Measurements from ENCODE around the gene SLC25A36.
A peak's percentile ranks its signal among the peaks of the same experiment; 100 is the strongest.
"Not testable (repeated sequence)": the region's sequence is repeated elsewhere in the genome, so short reads cannot be mapped to it uniquely, and the experiment has no call there.

SLC25A36 gene

DNA sequence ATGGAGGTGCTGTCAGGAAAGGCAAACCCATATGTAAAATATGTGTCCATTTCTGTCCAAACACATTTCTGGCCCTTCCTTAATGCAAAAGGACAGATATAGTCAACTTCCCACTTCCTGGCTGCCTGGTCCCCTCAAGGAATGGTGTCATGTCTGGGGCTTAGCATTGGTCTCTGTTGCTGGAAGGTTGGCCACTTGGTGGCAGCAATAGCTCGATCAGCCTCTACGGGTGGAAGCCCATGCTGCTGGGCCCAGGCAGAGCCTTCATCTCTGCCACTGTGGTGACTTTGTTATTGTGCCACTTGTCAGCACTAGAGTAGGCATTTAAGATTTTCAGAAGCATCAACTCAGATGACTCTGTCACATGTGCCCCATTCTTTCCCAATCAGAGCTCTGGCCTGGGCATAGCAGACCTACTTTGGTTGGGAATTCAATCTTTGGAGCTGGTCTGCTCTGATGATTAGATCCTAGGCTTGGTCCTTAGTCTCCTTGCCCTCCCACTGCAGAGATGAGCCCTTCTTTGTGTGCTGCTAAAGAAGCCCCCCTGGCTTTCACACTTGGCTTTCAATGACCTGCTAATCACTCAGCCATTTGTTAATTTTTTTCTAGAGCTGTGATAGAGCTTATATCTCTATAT is 58.5 kb downstream of the SLC25A36 start:
- DNase-seq: no peak

DNA sequence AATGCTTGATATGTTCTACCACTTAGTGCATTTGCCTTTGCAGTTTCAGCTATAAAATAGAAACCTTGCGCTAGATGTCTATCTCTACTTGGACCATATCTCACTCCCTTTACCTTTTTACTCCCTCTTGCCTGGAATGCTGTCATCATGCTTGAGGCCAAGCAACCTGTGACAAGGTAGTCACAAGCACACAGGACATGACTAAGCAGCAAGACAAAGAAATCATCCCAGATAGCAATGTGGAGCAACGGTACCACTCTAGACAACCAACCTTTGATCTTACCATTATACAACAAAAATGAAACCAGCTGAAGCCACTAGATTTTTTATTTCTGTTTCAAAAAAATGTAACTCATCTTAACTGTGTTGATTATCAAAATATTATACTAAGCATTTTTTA is 59.0 kb downstream of the SLC25A36 start:
- no peak for DNase-seq

DNA sequence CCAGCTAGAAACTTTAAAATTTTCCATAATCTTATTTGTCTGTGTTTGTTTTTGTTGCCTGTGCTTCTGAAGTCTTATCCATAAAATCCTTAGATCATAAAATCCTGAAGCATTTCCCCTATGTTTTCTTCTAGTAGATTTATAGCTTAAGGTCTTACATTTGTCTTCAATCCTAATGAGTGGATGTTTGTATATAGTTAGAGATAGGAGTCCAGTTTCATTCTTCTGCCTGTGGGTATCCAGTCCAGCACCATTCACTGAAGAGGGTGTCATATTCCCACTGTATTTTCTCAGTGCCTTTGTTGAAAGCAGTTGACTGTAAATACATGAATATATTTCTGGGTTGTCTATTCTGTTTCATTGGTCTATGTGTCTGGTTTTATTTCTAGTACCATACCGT is 64.7 kb downstream of the SLC25A36 start:
- no peak for DNase-seq

DNA sequence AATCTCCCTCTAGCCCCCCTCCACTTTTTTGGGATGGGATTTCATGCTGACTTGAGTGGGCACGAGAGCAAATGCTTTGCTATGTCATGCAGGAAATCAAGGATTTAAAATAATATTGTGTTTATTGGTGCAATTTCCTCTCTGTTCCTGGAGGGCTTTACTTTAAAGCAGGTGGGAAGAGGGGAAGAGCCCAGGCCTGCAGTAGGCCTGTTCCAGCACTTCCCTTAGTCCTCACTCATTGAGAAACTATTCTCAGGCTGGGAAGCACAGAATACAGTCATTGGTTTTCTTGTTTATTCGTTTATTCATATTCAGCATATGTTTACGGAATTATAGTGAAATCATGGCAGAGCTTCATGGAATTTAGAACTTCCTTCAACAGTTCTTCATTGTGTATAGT is 67.9 kb downstream of the SLC25A36 start:
- DNase-seq: no peak

DNA sequence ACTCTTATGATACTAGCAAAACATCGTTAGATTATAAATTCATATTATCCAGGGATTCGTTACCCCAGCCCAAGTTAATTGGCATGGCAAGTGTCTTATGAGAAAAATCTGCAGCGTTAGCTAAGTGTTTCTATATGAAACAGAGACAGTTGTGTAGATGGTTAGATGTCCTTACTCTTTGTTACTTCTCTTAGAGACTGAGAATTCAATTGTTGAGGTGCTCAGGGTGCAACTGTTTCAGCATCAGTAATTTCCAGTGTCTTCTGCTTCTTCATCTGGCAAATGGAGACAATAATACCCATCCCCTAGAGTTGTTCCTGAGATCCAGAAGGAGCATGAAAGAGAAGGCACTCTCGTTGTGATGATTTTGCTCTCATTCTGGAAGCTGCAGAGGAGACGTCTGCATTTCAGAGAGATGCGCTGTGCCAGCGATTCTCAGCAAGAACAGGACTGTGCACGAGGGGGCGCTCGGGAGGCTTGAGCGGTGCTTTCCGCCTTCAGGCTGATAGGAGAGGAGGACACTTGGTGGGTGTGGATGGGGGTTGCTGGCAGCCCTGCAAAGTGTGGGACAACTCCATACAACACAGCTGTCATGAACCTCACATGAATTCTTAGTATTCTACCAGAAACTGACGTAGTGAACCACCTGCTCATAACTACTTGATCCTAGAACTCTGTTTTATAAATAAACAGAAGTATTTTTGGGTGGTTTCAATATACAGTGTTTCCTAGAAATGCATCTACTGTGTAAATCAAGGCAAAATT is 69.8 kb downstream of the SLC25A36 start:
- DNase-seq: peak; percentile 37

DNA sequence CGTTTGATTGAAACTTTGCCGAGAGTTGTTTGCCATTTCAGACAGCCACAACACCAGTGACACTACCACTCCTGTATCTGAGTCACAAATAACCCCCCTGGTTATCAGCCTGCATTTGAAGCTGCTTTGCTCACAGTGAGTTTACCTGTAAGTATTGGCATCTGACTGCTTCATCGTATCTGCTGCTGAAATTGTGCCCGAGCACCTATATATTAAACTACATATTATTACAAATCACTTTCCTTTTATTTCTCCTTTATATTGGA is 70.3 kb downstream of the SLC25A36 start:
- DNase-seq: no peak

DNA sequence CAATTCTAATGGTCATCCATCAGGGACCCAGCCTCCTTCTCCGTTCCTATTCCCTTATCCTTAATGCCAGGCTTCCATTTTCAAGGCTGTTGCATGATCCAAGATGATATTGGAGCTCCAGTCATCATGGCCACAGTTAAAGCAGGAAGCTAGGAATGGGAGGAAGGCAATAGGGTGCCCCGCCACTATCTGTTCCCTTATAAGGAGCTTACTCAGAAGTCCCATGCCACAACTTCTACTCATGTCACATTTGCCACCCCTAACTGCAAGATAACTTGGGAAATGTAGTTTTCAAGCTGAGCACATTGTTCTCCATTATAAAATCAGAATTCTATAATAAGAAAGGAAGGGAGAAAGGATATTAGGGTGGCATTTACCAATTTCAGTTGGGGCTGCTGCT is 70.9 kb downstream of the SLC25A36 start:
- no peak for DNase-seq

GRCh38 chr3:141015481-141015880 is 73.8 kb downstream of the SLC25A36 start:
- no peak for DNase-seq

DNA sequence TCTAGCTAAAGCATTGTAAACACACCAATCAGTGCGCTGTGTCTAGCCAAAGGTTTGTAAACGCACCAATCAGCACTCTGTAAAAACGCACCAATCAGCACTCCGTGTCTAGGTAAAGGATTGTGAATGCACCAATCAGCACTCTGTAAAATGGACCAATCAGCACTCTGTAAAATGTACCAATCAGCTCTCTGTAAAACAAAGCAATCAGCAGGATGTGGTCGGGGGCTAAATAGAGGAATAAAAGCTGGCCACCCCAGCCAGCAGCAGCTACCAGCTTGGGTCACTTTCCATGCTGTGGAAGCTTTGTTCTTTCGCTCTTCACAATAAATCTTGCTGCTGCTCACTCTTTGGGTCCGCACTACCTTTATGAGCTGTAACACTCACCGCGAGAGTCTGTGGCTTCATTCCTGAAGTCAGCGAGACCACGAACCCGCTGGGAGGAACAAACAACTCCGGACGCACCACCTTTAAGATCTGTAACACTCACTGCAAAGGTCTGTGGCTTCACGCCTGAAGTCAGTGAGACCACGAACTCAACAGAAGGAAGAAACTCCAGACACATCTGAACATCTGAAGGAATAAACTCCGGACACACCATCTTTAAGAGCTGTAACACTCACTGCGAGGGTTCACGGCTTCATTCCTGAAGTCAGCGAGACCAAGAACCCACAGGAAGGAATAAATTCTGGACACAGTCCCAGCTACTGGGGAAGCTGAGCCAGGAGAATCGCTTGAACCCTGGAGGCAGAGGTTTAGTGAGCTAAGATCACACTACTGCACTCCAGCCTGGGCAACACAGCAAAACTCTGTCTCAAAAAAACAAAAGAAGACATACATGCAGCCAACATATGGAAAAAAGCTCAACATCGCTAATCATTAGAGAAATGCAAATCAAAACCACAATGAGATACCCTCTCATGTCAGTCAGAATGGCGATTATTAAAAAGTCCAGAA is 76.0 kb downstream of the SLC25A36 start:
- not testable (repeated sequence) for DNase-seq

- no peak for DNase-seq
Observed at GRCh38 chr3:141019244-141019643, 77.6 kb downstream of the SLC25A36 start.

DNA sequence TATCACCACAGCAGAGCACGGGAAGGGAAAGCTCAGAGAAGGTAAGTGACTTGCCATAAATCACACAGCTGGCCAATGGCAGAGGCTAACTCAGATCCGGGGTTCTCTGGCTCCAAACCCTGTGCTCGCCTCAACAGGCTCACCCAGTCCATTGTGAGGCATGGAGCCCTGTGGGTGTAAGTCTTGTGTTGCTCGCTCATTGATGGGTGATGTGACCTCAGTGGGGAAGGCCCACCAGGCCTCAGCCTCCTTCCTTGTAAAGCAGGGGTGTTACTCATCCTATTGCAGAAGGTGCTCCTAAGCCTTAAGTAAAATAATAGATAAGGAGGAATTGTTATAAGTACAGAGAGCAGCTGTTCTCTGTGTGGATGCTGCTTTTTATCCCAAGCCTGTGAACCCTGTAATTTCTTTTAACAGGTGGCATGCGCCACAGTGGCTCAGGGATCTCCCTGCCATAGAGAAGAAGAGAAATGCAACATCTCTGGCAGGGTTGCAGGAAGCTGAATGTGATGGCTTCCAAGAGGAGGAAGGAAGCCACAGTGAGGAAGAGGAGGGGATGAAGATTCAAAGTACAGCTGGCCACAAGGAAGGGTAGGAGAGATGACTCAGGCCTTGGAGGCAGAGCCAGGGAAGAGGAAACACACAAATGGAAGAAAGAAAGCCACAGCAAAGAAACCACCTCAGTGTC is 78.7 kb downstream of the SLC25A36 start:
- no peak for DNase-seq

- DNase-seq: no peak
Observed at GRCh38 chr3:141021261-141021660, 79.6 kb downstream of the SLC25A36 start.

Measured in amniotic stem cell (primary cell).